GM21390 (cell line): ENCODE measurements around the gene RRAGB.
"Not testable (repeated sequence)": the region's sequence is repeated elsewhere in the genome, so short reads cannot be mapped to it uniquely, and the experiment has no call there.

Experiments
- ATAC-seq: cut with Tn5 transposase; IDR thresholded peaks from one replicate; pipeline ENCODE4 v1.9.1; 2021; ENCODE audit not compliant: unreplicated experiment

RRAGB gene

GRCh38 chrX:55759478-55759877 is 41.9 kb downstream of the RRAGB start:
- ATAC-seq = no peak

- ATAC-seq = no peak
These were observed 49.6 kb downstream of the RRAGB start for GRCh38 chrX:55767100-55767499.

- ATAC-seq = not testable (repeated sequence)
These were observed 56.9 kb downstream of the RRAGB start for GRCh38 chrX:55774419-55774818.

GRCh38 chrX:55777596-55777995 is 60.0 kb downstream of the RRAGB start:
- no peak for ATAC-seq

- no peak for ATAC-seq
These were observed 60.8 kb downstream of the RRAGB start for GRCh38 chrX:55778322-55778721.

GRCh38 chrX:55783723-55784122 is 66.2 kb downstream of the RRAGB start:
- no peak for ATAC-seq

GRCh38 chrX:55787063-55787462 is 69.5 kb downstream of the RRAGB start:
- no peak for ATAC-seq

- no peak for ATAC-seq
These were observed 70.2 kb downstream of the RRAGB start for GRCh38 chrX:55787727-55788126.

GRCh38 chrX:55794405-55794804 is 76.9 kb downstream of the RRAGB start:
- peak; percentile 93 for ATAC-seq

GRCh38 chrX:55796496-55796895 is 78.9 kb downstream of the RRAGB start:
- ATAC-seq = no peak

GRCh38 chrX:55801811-55802210 is 84.3 kb downstream of the RRAGB start:
- ATAC-seq = no peak
